ENCODE results near the gene AGPAT4.
"Not testable (repeated sequence)": the region's sequence is repeated elsewhere in the genome, so short reads cannot be mapped to it uniquely, and the experiment has no call there.

AGPAT4 gene

DNA sequence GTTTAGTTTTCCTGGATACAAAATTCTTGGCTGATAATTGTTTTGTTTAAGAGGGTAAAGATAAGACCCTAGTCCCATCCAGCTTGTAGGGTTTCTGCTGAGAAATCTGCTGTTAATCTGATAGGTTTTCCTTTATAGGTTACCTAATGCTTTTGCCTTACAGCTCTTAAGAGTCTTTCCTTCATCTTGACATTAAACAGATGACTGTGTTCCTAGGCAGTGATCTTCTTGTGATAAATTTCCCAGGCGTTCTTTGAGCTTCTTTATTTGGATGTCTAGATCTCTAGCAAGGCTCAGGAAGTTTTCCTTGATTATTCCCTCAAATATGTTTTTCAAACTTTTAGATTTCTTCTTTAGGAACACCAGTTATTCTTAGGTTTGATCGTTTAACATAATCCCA, 148.3 kb downstream of the AGPAT4 start:
- Histone ChIP-seq H3K4ac (ENCODE audit: low read length) (no peak overlapping the region), H2BK5ac (ENCODE audit: low read length) (no peak overlapping the region), H3K23ac (ENCODE audit: low read depth, low read length, poor library complexity) (no peak overlapping the region), H3K18ac (ENCODE audit: low read length) (no peak overlapping the region), H3K14ac (ENCODE audit: low read length) (no peak overlapping the region), H3K9ac (ENCODE audit: low read depth, low read length, poor library complexity) (no peak overlapping the region), H3K79me1 (ENCODE audit: low read depth, low read length) (no peaks in the 10 kb centered on the region), H3K4me3 (ENCODE audit: low read length in 2 of 2) (no peak overlapping the region), H2BK12ac (ENCODE audit: low read length) (no peak overlapping the region), H3K4me1 (ENCODE audit: control insufficient read depth in 2 of 2, insufficient read depth in 1 of 2, low read depth in 1 of 2, low read length in 2 of 2) (no peaks in the 10 kb centered on the region), H2BK120ac (ENCODE audit: low read depth, low read length) (no peak overlapping the region), H3K27ac (replicated peaks; ENCODE audit: low read length) (no peak overlapping the region), H3K27me3 (ENCODE audit: control insufficient read depth in 3 of 3, insufficient read depth in 3 of 3, low read depth in 1 of 3, low read length in 3 of 3) (no peaks in the 10 kb centered on the region), H4K8ac (ENCODE audit: low read depth, low read length) (no peak overlapping the region), H3K36me3 (replicated peaks in 1 of 2; ENCODE audit: control insufficient read depth in 2 of 2, insufficient read depth in 2 of 2, low read length in 2 of 2) (peaks cover 20 to 71% of the 10 kb centered on the region in 2 donors), H4K91ac (ENCODE audit: low read depth, low read length, poor library complexity) (no peak overlapping the region), H2BK15ac (ENCODE audit: low read length) (no peak overlapping the region), H3K4me2 (ENCODE audit: insufficient read depth, low read length, poor library complexity, severe bottlenecking) (no peak overlapping the region), H3K9me3 (replicated peaks in 1 of 2; ENCODE audit: control insufficient read depth in 2 of 2, insufficient read depth in 1 of 2, low read depth in 1 of 2, low read length in 2 of 2) (peaks cover 32 to 81% of the 10 kb centered on the region in 2 donors), H2AFZ (ENCODE audit: low read length) (no peak overlapping the region), H2AK5ac (ENCODE audit: low read depth, low read length) (no peak overlapping the region)
- no CpG with 5 or more reads among the region's 2 CpGs for WGBS, 2 donors (ENCODE audit: extremely low coverage in 2 of 2, insufficient read length in 2 of 2, insufficient replicate concordance in 1 of 2)
- DNase-seq (ENCODE audit: low spot score) = no peak

DNA sequence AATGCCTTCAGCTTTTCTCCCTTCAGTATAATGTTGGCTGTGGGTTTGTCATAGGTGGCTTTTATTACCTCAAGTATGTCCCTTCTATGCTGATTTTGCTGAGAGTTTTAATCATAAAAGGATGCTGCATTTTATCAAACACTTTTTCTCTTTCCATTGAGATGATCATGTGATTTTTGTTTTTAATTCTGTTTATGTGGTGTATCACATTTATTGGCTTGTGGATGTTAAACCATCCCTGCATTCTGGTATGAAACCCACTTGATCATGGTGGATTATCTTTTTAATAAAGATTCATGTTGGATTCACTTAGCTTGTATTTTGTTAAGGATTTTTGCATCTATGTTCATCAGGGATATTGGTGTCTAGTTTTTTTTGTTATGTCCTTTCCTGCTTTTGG, 150.5 kb downstream of the AGPAT4 start:
- not testable (repeated sequence) for H3K4me1 ChIP-seq (ENCODE audit: control insufficient read depth in 2 of 2, insufficient read depth in 1 of 2, low read depth in 1 of 2, low read length in 2 of 2); H2BK5ac ChIP-seq (ENCODE audit: low read length); DNase-seq (ENCODE audit: low spot score); H2BK120ac ChIP-seq (ENCODE audit: low read depth, low read length); H3K79me1 ChIP-seq (ENCODE audit: low read depth, low read length); H4K8ac ChIP-seq (ENCODE audit: low read depth, low read length); H2BK12ac ChIP-seq (ENCODE audit: low read length); H3K14ac ChIP-seq (ENCODE audit: low read length); H3K27ac ChIP-seq (replicated peaks; ENCODE audit: low read length); H3K9ac ChIP-seq (ENCODE audit: low read depth, low read length, poor library complexity); H2AK5ac ChIP-seq (ENCODE audit: low read depth, low read length); H3K18ac ChIP-seq (ENCODE audit: low read length); H3K4ac ChIP-seq (ENCODE audit: low read length); H3K4me2 ChIP-seq (ENCODE audit: insufficient read depth, low read length, poor library complexity, severe bottlenecking); H3K27me3 ChIP-seq (ENCODE audit: control insufficient read depth in 3 of 3, insufficient read depth in 3 of 3, low read depth in 1 of 3, low read length in 3 of 3); H4K91ac ChIP-seq (ENCODE audit: low read depth, low read length, poor library complexity); H3K23ac ChIP-seq (ENCODE audit: low read depth, low read length, poor library complexity); H2AFZ ChIP-seq (ENCODE audit: low read length); H3K4me3 ChIP-seq (ENCODE audit: low read length in 2 of 2); H2BK15ac ChIP-seq (ENCODE audit: low read length)
- H3K36me3 ChIP-seq (replicated peaks in 1 of 2; ENCODE audit: control insufficient read depth in 2 of 2, insufficient read depth in 2 of 2, low read length in 2 of 2) = peaks cover 14 to 72% of the 10 kb centered on the region in 2 donors
- peaks cover 16 to 90% of the 10 kb centered on the region in 2 donors for H3K9me3 ChIP-seq (replicated peaks in 1 of 2; ENCODE audit: control insufficient read depth in 2 of 2, insufficient read depth in 1 of 2, low read depth in 1 of 2, low read length in 2 of 2)

DNA sequence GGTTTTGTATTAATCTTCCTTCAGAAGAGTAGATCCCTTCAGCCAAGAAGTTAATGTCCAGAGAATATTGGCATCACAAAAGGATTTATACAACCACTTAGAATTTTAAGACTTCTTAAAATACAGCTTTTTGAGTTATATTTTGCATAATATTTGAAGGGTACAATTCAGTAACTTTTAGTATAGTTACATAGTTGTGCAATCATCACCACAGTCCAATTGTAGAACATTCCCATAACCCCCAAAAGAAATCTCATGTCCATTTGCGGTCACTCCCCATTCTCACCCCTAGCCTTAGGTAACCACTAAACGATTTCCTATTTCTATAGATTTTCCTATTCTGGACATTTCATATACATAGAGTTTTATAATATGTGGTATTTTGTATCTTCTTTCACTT, 155.9 kb downstream of the AGPAT4 start:
- Histone ChIP-seq H3K36me3 (replicated peaks in 1 of 2; ENCODE audit: control insufficient read depth in 2 of 2, insufficient read depth in 2 of 2, low read length in 2 of 2) (peaks cover 19 to 93% of the 10 kb centered on the region in 2 donors), H3K23ac (ENCODE audit: low read depth, low read length, poor library complexity) (no peak overlapping the region), H2BK120ac (ENCODE audit: low read depth, low read length) (no peak overlapping the region), H3K4me1 (ENCODE audit: control insufficient read depth in 2 of 2, insufficient read depth in 1 of 2, low read depth in 1 of 2, low read length in 2 of 2) (peaks cover 0 to 2% of the 10 kb centered on the region in 2 donors), H2BK12ac (ENCODE audit: low read length) (no peak overlapping the region), H4K8ac (ENCODE audit: low read depth, low read length) (no peak overlapping the region), H2BK15ac (ENCODE audit: low read length) (no peak overlapping the region), H3K4me2 (ENCODE audit: insufficient read depth, low read length, poor library complexity, severe bottlenecking) (no peak overlapping the region), H3K14ac (ENCODE audit: low read length) (no peak overlapping the region), H3K27ac (replicated peaks; ENCODE audit: low read length) (no peak overlapping the region), H2AK5ac (ENCODE audit: low read depth, low read length) (no peak overlapping the region), H3K4ac (ENCODE audit: low read length) (no peak overlapping the region), H3K4me3 (ENCODE audit: low read length in 2 of 2) (no peak overlapping the region), H4K91ac (ENCODE audit: low read depth, low read length, poor library complexity) (no peak overlapping the region), H3K9ac (ENCODE audit: low read depth, low read length, poor library complexity) (no peak overlapping the region), H2AFZ (ENCODE audit: low read length) (no peak overlapping the region), H2BK5ac (ENCODE audit: low read length) (no peak overlapping the region), H3K18ac (ENCODE audit: low read length) (no peak overlapping the region), H3K79me1 (ENCODE audit: low read depth, low read length) (no peaks in the 10 kb centered on the region), H3K9me3 (replicated peaks in 1 of 2; ENCODE audit: control insufficient read depth in 2 of 2, insufficient read depth in 1 of 2, low read depth in 1 of 2, low read length in 2 of 2) (peaks cover 2 to 39% of the 10 kb centered on the region in 2 donors), H3K27me3 (ENCODE audit: control insufficient read depth in 3 of 3, insufficient read depth in 3 of 3, low read depth in 1 of 3, low read length in 3 of 3) (no peaks in the 10 kb centered on the region)
- WGBS, 2 donors (ENCODE audit: extremely low coverage in 2 of 2, insufficient read length in 2 of 2, insufficient replicate concordance in 1 of 2) = no CpG with 5 or more reads among the region's 2 CpGs
- no peak for DNase-seq (ENCODE audit: low spot score)

DNA sequence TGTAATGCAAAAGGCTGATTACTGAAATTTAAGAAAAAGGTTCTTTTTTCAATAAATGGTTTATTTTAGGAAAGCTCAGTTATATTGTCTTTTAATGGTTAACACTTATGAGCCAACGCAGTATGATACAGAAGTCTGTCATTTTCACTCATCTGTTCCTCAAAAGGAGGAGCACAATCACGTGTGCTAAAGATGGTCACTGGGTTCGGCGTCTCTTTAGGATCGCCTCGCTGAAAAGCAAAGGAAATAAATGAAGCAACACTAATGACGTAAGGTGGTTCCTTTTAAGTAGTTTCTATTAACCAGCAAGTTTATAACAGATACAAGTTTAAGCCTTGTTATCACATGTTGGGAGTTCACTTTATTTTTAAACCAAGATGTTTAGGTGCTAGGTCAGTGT, 156.6 kb downstream of the AGPAT4 start:
- H3K4me2 ChIP-seq (ENCODE audit: insufficient read depth, low read length, poor library complexity, severe bottlenecking) = no peak overlapping the region
- DNase-seq (ENCODE audit: low spot score) = no peak
- H3K14ac ChIP-seq (ENCODE audit: low read length) = no peak overlapping the region
- H3K4me1 ChIP-seq (ENCODE audit: control insufficient read depth in 2 of 2, insufficient read depth in 1 of 2, low read depth in 1 of 2, low read length in 2 of 2) = peaks cover 0 to 2% of the 10 kb centered on the region in 2 donors
- H2AFZ ChIP-seq (ENCODE audit: low read length) = no peak overlapping the region
- H2AK5ac ChIP-seq (ENCODE audit: low read depth, low read length) = no peak overlapping the region
- no peak overlapping the region for H2BK15ac ChIP-seq (ENCODE audit: low read length)
- H4K8ac ChIP-seq (ENCODE audit: low read depth, low read length) = no peak overlapping the region
- WGBS, 2 donors (ENCODE audit: extremely low coverage in 2 of 2, insufficient read length in 2 of 2, insufficient replicate concordance in 1 of 2) = no CpG with 5 or more reads among the region's 7 CpGs
- H3K18ac ChIP-seq (ENCODE audit: low read length) = no peak overlapping the region
- no peak overlapping the region for H2BK5ac ChIP-seq (ENCODE audit: low read length)
- H3K9ac ChIP-seq (ENCODE audit: low read depth, low read length, poor library complexity) = no peak overlapping the region
- H3K4ac ChIP-seq (ENCODE audit: low read length) = no peak overlapping the region
- no peak overlapping the region for H2BK120ac ChIP-seq (ENCODE audit: low read depth, low read length)
- H3K79me1 ChIP-seq (ENCODE audit: low read depth, low read length) = no peaks in the 10 kb centered on the region
- no peak overlapping the region for H4K91ac ChIP-seq (ENCODE audit: low read depth, low read length, poor library complexity)
- peaks cover 20 to 95% of the 10 kb centered on the region in 2 donors for H3K36me3 ChIP-seq (replicated peaks in 1 of 2; ENCODE audit: control insufficient read depth in 2 of 2, insufficient read depth in 2 of 2, low read length in 2 of 2)
- no peaks in the 10 kb centered on the region for H3K27me3 ChIP-seq (ENCODE audit: control insufficient read depth in 3 of 3, insufficient read depth in 3 of 3, low read depth in 1 of 3, low read length in 3 of 3)
- no peak overlapping the region for H2BK12ac ChIP-seq (ENCODE audit: low read length)
- no peak overlapping the region for H3K27ac ChIP-seq (replicated peaks; ENCODE audit: low read length)
- H3K23ac ChIP-seq (ENCODE audit: low read depth, low read length, poor library complexity) = no peak overlapping the region
- H3K4me3 ChIP-seq (ENCODE audit: low read length in 2 of 2) = no peak overlapping the region
- H3K9me3 ChIP-seq (replicated peaks in 1 of 2; ENCODE audit: control insufficient read depth in 2 of 2, insufficient read depth in 1 of 2, low read depth in 1 of 2, low read length in 2 of 2) = peaks cover 2 to 32% of the 10 kb centered on the region in 2 donors

Measured in neuronal stem cell (in vitro differentiated cells).